Activated CD8-positive, alpha-beta T cell treated with anti-CD3 and anti-CD28 coated beads for 36 hours (primary cell): Measurements from ENCODE around the gene NME2. TPM values are rescaled to one million over a fixed set of nuclear protein-coding genes. Genes with fewer than 3 reads are reported as not detected.
A peak's percentile ranks its signal among the peaks of the same experiment; 100 is the strongest.

Experiments used
- ATAC-seq: fragments of 200-7000 bp; cut with Tn5 transposase; one replicate; pipeline ENCODE4 v1.10.0; 2021; ENCODE audit warnings: mild to moderate bottlenecking, moderate library complexity
- CTCF ChIA-PET: fragments of 350-600 bp; sonication (Branson Sonifier 250); formaldehyde crosslinking; loops from one replicate; lab custom pipeline; 2021; ENCODE audit warnings: antibody characterized with exemption; lab: Charles Lee
- POLR2A ChIA-PET: fragments of 350-600 bp; sonication (Branson Sonifier 250); formaldehyde crosslinking; loops from one replicate; lab custom pipeline; 2021; ENCODE audit warnings: antibody characterized with exemption; lab: Charles Lee
- DNase-seq: peaks from one replicate; pipeline ENCODE4 v3.0.0-alpha.2; 2020
- H3K27ac Mint-ChIP-seq: one replicate; pipeline ENCODE4 v1.8.0; 2021; ENCODE audit warnings: mild to moderate bottlenecking, mixed read lengths
- H3K27me3 Mint-ChIP-seq: one replicate; pipeline ENCODE4 v1.8.0; 2021; ENCODE audit warnings: mixed read lengths
- H3K36me3 Mint-ChIP-seq: one replicate; pipeline ENCODE4 v1.8.0; 2021; ENCODE audit warnings: low read depth, mixed read lengths
- H3K4me1 Mint-ChIP-seq: one replicate; pipeline ENCODE4 v1.8.0; 2021; ENCODE audit warnings: low read depth, mixed read lengths
- H3K4me3 Mint-ChIP-seq: one replicate; pipeline ENCODE4 v1.8.0; 2021; ENCODE audit warnings: mild to moderate bottlenecking, moderate library complexity, mixed read lengths
- H3K9me3 Mint-ChIP-seq: one replicate; pipeline ENCODE4 v1.8.0; 2021; ENCODE audit warnings: mixed read lengths
- CTCF ChIP-seq: fragments of 200-600 bp; IDR thresholded peaks from one replicate; pipeline ENCODE4 v1.8.0; 2022; ENCODE audit warnings: antibody characterized with exemption, mild to moderate bottlenecking
- intact Hi-C: fragments of 100-400 bp; cut with micrococcal nuclease; formaldehyde crosslinking; loops from one replicate; pipeline ENCODE4 v1.10.0; 2022
- total RNA-seq, 2 experiments: library from RNA; stranded (reverse); gene quantifications; one replicate each; pipeline ENCODE4 v1.2.3, GENCODE V29; 2021

NME2 gene
- total RNA-seq, 2 experiments from 2014 or later: 927 to 948 TPM

- no peak overlapping the region for H3K27ac Mint-ChIP-seq
- no peaks in the 10 kb centered on the region for H3K9me3 Mint-ChIP-seq
- H3K4me3 Mint-ChIP-seq: no peak overlapping the region
- POLR2A ChIA-PET: interaction anchor here (0.5 to 5.6 kb wide), 4 partner anchors 6 to 295 kb away, joined by 3 to 71 read pairs (median 6); partner anchors contain the start of genes NME1 and TOB1
- CTCF ChIA-PET: interaction anchor here (2.6 kb wide), 1 partner anchor 8 kb away, joined by 13 read pairs; the partner anchor contains the start of gene NME1
- TF ChIP-seq CTCF: no peak
- peaks cover 28% of the 10 kb centered on the region for H3K4me1 Mint-ChIP-seq
- ATAC-seq (no peak), DNase-seq (no peak)
- peaks cover 51% of the 10 kb centered on the region for H3K36me3 Mint-ChIP-seq
- intact Hi-C loops: no loop called here
- H3K27me3 Mint-ChIP-seq: no peaks in the 10 kb centered on the region
Measured at GRCh38 chr17:51161541-51161940, 4.7 kb upstream of the NME2 start.

GRCh38 chr17:51164911-51165679 is 1.1 kb upstream of the NME2 start:
- H3K36me3 Mint-ChIP-seq: peaks cover 53% of the 10 kb centered on the region

GRCh38 chr17:51165680-51166197 is 472 bp upstream of the NME2 start:
- TF ChIP-seq CTCF: no peak
- ATAC-seq (peak; percentile 26), DNase-seq (peak; percentile 66)
- Mint-ChIP-seq H3K4me1 (peaks cover 31% of the 10 kb centered on the region), H3K27ac (peak overlapping the region; percentile 97), H3K36me3 (peaks cover 57% of the 10 kb centered on the region), H3K9me3 (no peaks in the 10 kb centered on the region), H3K4me3 (peak overlapping the region; percentile 84), H3K27me3 (no peaks in the 10 kb centered on the region)
- ChIA-PET CTCF (interaction anchor here (0.9 to 1.5 kb wide), 4 partner anchors 12 to 165 kb away, joined by 3 to 5 read pairs (median 4); partner anchors contain the start of gene NME1), POLR2A (interaction anchor here (0.6 to 5.6 kb wide), 7 partner anchors 10 to 300 kb away, joined by 3 to 71 read pairs (median 3); partner anchors contain the start of genes NME1 and TOB1)
- intact Hi-C loops: no loop called here

More at GRCh38 chr17:51164911-51165679, 1.1 kb upstream of the NME2 start:
- H3K27ac Mint-ChIP-seq: peak overlapping the region; percentile 97
- POLR2A ChIA-PET: interaction anchor here (0.5 to 5.6 kb wide), 7 partner anchors 10 to 510 kb away, joined by 3 to 71 read pairs (median 3); partner anchors contain the start of gene NME1
- H3K4me3 Mint-ChIP-seq: peak overlapping the region; percentile 84
- no peaks in the 10 kb centered on the region for H3K9me3 Mint-ChIP-seq
- no peaks in the 10 kb centered on the region for H3K27me3 Mint-ChIP-seq
- peaks cover 31% of the 10 kb centered on the region for H3K4me1 Mint-ChIP-seq
- DNase-seq (no peak), ATAC-seq (no peak)
- intact Hi-C loops: no loop called here
- TF ChIP-seq CTCF: no peak
- CTCF ChIA-PET: interaction anchor here (1.1 to 1.5 kb wide), 5 partner anchors 12 to 768 kb away, joined by 3 to 5 read pairs (median 4); partner anchors contain the start of genes LRRC59 and NME1

GRCh38 chr17:51166987-51167931 is 1.0 kb downstream of the NME2 start:
- Mint-ChIP-seq H3K9me3 (no peaks in the 10 kb centered on the region), H3K27me3 (no peaks in the 10 kb centered on the region), H3K4me1 (peaks cover 31% of the 10 kb centered on the region), H3K27ac (peak overlapping the region; percentile 89), H3K4me3 (peak overlapping the region; percentile 84), H3K36me3 (peaks cover 57% of the 10 kb centered on the region)
- ATAC-seq (peak; percentile 55), DNase-seq (peak; percentile 70)
- ChIA-PET CTCF (interaction anchor here (1.3 to 1.5 kb wide), 2 partner anchors 12 to 14 kb away, joined by 3 to 4 read pairs; partner anchors contain the start of gene NME1), POLR2A (interaction anchor here (5.6 kb wide), 1 partner anchor 12 kb away, joined by 71 read pairs; the partner anchor contains the start of gene NME1)
- peak; percentile 96 for TF ChIP-seq CTCF
- intact Hi-C loops: no loop called here
